Lung microvascular endothelial cell (primary cell): Measurements from ENCODE around the gene SETD1A. TPM values are rescaled to one million over a fixed set of nuclear protein-coding genes. Genes with fewer than 3 reads are reported as not detected.

Source experiments
- DNase-seq, 2 donors: peaks; one replicate each; pipeline versions ENCODE4 v3.0.0 to v3.0.0-alpha.2; 2010; ENCODE audit warnings: low read depth in 2 of 2
- total RNA-seq: library from RNA; depleted of rRNA; stranded (reverse); fragments of >200 nt; gene quantifications from 2 replicates; pipeline ENCODE4 v1.2.1, GENCODE V29; 2014

Gene SETD1A
- total RNA-seq, 1 donor from 2014 or later, result 2.2 TPM

GRCh38 chr16:31020536-31020935 is 63.0 kb downstream of the SETD1A start:
- no peak for DNase-seq

- no peak for DNase-seq
Measured at GRCh38 chr16:31022544-31023251, 65.1 kb downstream of the SETD1A start.

- no peak for DNase-seq
Measured at GRCh38 chr16:31023252-31023602, 65.7 kb downstream of the SETD1A start.

- no peak for DNase-seq
Measured at GRCh38 chr16:31023627-31024226, 66.2 kb downstream of the SETD1A start.

GRCh38 chr16:31025339-31025738 is 67.8 kb downstream of the SETD1A start:
- DNase-seq, result peak in 1 of 2 donors; percentile 24

GRCh38 chr16:31029272-31029671 is 71.7 kb downstream of the SETD1A start:
- DNase-seq, result no peak

GRCh38 chr16:31031276-31031675 is 73.7 kb downstream of the SETD1A start:
- no peak for DNase-seq

- DNase-seq, result peak; percentile 93 to 98
Measured at GRCh38 chr16:31032736-31033708, 75.5 kb downstream of the SETD1A start, which contains the start of gene STX4. STX4 (plus strand) TSS chr16:31033558; CDS start chr16:31033806, 248 bp downstream.

GRCh38 chr16:31033709-31034492 is 76.3 kb downstream of the SETD1A start:
- DNase-seq, result peak; percentile 86 to 89

Other genes starting within 250 kb of the SETD1A start
- 8.9 and 10.7 TPM in 2 replicates for gene PHKG2, start 209.3 kb upstream of the SETD1A start, total RNA-seq
- gene CFAP119, start 195.7 kb upstream of the SETD1A start, total RNA-seq, result 0.40 and 0.87 TPM in 2 replicates
- gene RNF40, start 195.4 kb upstream of the SETD1A start, total RNA-seq, result 32.7 and 42.5 TPM in 2 replicates
- gene ZNF629, start 170.5 kb upstream of the SETD1A start, total RNA-seq, result 3.9 and 5.2 TPM in 2 replicates
- 39.7 and 72.0 TPM in 2 replicates for gene BCL7C, start 63.7 kb upstream of the SETD1A start, total RNA-seq
- gene CTF1, start 61.1 kb upstream of the SETD1A start, total RNA-seq, result 0.22 and 0.40 TPM in 2 replicates
- 14.3 and 15.7 TPM in 2 replicates for gene FBXL19, start 34.2 kb upstream of the SETD1A start, total RNA-seq
- 22.9 and 24.8 TPM in 2 replicates for gene ORAI3, start 8.7 kb upstream of the SETD1A start, total RNA-seq
- gene HSD3B7, start 27.5 kb downstream of the SETD1A start, total RNA-seq, result 13.3 and 26.0 TPM in 2 replicates
- gene STX1B, start 52.9 kb downstream of the SETD1A start, total RNA-seq, result under 0.01 and 0.40 TPM in 2 replicates
- gene STX4, start 75.8 kb downstream of the SETD1A start, total RNA-seq, result 17.7 and 27.0 TPM in 2 replicates
- gene ZNF668, start 116.5 kb downstream of the SETD1A start, total RNA-seq, result 5.0 and 6.0 TPM in 2 replicates
- gene ZNF646, start 116.7 kb downstream of the SETD1A start, total RNA-seq, result 7.0 and 12.7 TPM in 2 replicates
- gene PRSS53, start 131.2 kb downstream of the SETD1A start, total RNA-seq, result 0.40 and 0.44 TPM in 2 replicates
- gene VKORC1, start 137.0 kb downstream of the SETD1A start, total RNA-seq, result 54.7 and 71.8 TPM in 2 replicates
- 10.0 and 12.3 TPM in 2 replicates for gene BCKDK, start 150.6 kb downstream of the SETD1A start, total RNA-seq
- gene KAT8, start 159.9 kb downstream of the SETD1A start, total RNA-seq, result 24.2 and 35.3 TPM in 2 replicates
- gene PRSS8, start 178.0 kb downstream of the SETD1A start, total RNA-seq, result not detected in 2 replicates
- gene PRSS36, start 192.3 kb downstream of the SETD1A start, total RNA-seq, result 0.22 and 0.99 TPM in 2 replicates
- gene FUS, start 222.4 kb downstream of the SETD1A start, total RNA-seq, result 26.8 and 29.6 TPM in 2 replicates
- 48.8 and 54.5 TPM in 2 replicates for gene PYCARD, start 245.0 kb downstream of the SETD1A start, total RNA-seq